GM21367 (cell line): ENCODE data around the gene MYH9.

Experiments used
- ATAC-seq: cut with Tn5 transposase; IDR thresholded peaks from one replicate; pipeline ENCODE4 v1.9.1; 2021; ENCODE audit not compliant: unreplicated experiment

MYH9 gene

GRCh38 chr22:36332623-36333332 is 55.0 kb downstream of the MYH9 start:
- no peak for ATAC-seq

GRCh38 chr22:36331912-36332622 is 55.7 kb downstream of the MYH9 start:
- no peak for ATAC-seq

GRCh38 chr22:36331306-36331911 is 56.4 kb downstream of the MYH9 start:
- ATAC-seq, result no peak

GRCh38 chr22:36330655-36331305 is 57.0 kb downstream of the MYH9 start:
- no peak for ATAC-seq

- no peak for ATAC-seq
Measured at GRCh38 chr22:36330127-36330526, 57.6 kb downstream of the MYH9 start.

GRCh38 chr22:36329254-36330078 is 58.3 kb downstream of the MYH9 start:
- no peak for ATAC-seq

GRCh38 chr22:36328635-36329253 is 59.0 kb downstream of the MYH9 start:
- ATAC-seq, result no peak

GRCh38 chr22:36327922-36328551 is 59.7 kb downstream of the MYH9 start:
- no peak for ATAC-seq

- no peak for ATAC-seq
Measured at GRCh38 chr22:36326178-36327161, 61.3 kb downstream of the MYH9 start.

GRCh38 chr22:36325154-36326031 is 62.4 kb downstream of the MYH9 start:
- no peak for ATAC-seq

GRCh38 chr22:36324414-36324813 is 63.4 kb downstream of the MYH9 start:
- ATAC-seq, result no peak

- ATAC-seq, result no peak
Measured at GRCh38 chr22:36323855-36324331, 63.9 kb downstream of the MYH9 start.

GRCh38 chr22:36323182-36323854 is 64.4 kb downstream of the MYH9 start:
- ATAC-seq, result no peak

- no peak for ATAC-seq
Measured at GRCh38 chr22:36322602-36322915, 65.2 kb downstream of the MYH9 start.

GRCh38 chr22:36321797-36322601 is 65.8 kb downstream of the MYH9 start:
- ATAC-seq, result no peak

GRCh38 chr22:36320553-36320952 is 67.2 kb downstream of the MYH9 start:
- ATAC-seq, result no peak
